GM12891 (cell line): Measurements from ENCODE around the gene PIKFYVE.

ENCODE experiments used
- PAX5 ChIP-seq: IDR thresholded peaks from 2 replicates; pipeline ENCODE4 v1.6.1; 2011; ENCODE audit warnings: low read length, moderate library complexity, mild to moderate bottlenecking; ENCODE audit not compliant: insufficient read depth, severe bottlenecking
- POLR2A ChIP-seq: IDR thresholded peaks from 2 replicates; pipeline ENCODE4 v1.6.1; 2011; ENCODE audit warnings: low read depth, low read length, control low read depth
- POLR2AphosphoS5 ChIP-seq: IDR thresholded peaks from 2 replicates; pipeline ENCODE4 v1.6.1; 2011; ENCODE audit warnings: low read depth, low read length, control low read depth
- POU2F2 ChIP-seq: IDR thresholded peaks from 2 replicates; pipeline ENCODE4 v1.6.1; 2011; ENCODE audit warnings: low read depth, mild to moderate bottlenecking, control low read depth, low read length, moderate library complexity
- SPI1 ChIP-seq: IDR thresholded peaks from 2 replicates; pipeline ENCODE4 v1.6.1; 2011; ENCODE audit warnings: low read depth, low read length, control low read depth
- TAF1 ChIP-seq: IDR thresholded peaks from 2 replicates; pipeline ENCODE4 v1.6.1; 2011; ENCODE audit warnings: low read depth, low read length, control low read depth

DNA sequence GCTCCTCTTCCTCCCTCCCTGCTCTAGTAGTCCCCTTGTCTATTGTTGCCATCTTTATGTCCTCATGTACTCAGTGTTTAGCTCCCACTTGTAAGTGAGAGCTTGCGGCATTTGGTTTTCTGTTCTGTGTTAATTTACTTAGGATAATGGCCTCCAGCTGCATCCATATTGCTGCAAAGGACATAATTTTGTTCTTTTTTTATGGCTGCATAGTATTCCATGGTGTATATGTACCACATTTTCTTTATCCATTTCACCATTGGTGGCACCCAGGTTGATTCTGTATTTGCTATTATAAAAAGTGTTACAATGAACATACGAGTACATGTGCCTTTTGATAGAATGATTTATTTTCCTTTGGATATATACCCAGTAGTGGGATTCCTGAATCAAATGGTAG lies 12.5 kb downstream of the PIKFYVE start:
- TF ChIP-seq POLR2A: no peak
- TF ChIP-seq PAX5: no peak
- TF ChIP-seq TAF1: no peak
- no peak for TF ChIP-seq POLR2AphosphoS5
- no peak for TF ChIP-seq SPI1
- TF ChIP-seq POU2F2: no peak
